Germinal center (tissue), 1 donor: ENCODE data around the gene SCGN.

Experiments used
- DNase-seq: peaks from one replicate; pipeline ENCODE4 v3.0.0; 2012; ENCODE audit warnings: mixed read lengths, low spot score

SCGN gene

GRCh38 chr6:25686856-25687255, 34.8 kb downstream of the SCGN start:
- no peak for DNase-seq

- no peak for DNase-seq
Measured at GRCh38 chr6:25689966-25690365, 38.0 kb downstream of the SCGN start.

- DNase-seq, result no peak
Measured at GRCh38 chr6:25691894-25692293, 39.9 kb downstream of the SCGN start.

GRCh38 chr6:25692472-25692871, 40.5 kb downstream of the SCGN start:
- DNase-seq, result no peak

- no peak for DNase-seq
Measured at GRCh38 chr6:25694366-25694765, 42.4 kb downstream of the SCGN start.

GRCh38 chr6:25695671-25696070, 43.7 kb downstream of the SCGN start:
- DNase-seq, result no peak

GRCh38 chr6:25697537-25698340, 45.7 kb downstream of the SCGN start:
- no peak for DNase-seq

- DNase-seq, result no peak
Measured at GRCh38 chr6:25698631-25699030, 46.6 kb downstream of the SCGN start.

GRCh38 chr6:25699649-25700048, 47.6 kb downstream of the SCGN start:
- no peak for DNase-seq

- DNase-seq, result no peak
Measured at GRCh38 chr6:25700761-25701160, 48.7 kb downstream of the SCGN start.

GRCh38 chr6:25701807-25702206, 49.8 kb downstream of the SCGN start:
- no peak for DNase-seq

GRCh38 chr6:25703005-25703404, 51.0 kb downstream of the SCGN start:
- DNase-seq, result no peak

- no peak for DNase-seq
Measured at GRCh38 chr6:25704001-25704400, 52.0 kb downstream of the SCGN start.

- no peak for DNase-seq
Measured at GRCh38 chr6:25706314-25707014, 54.4 kb downstream of the SCGN start.

GRCh38 chr6:25709761-25710160, 57.7 kb downstream of the SCGN start:
- DNase-seq, result no peak

- DNase-seq, result no peak
Measured at GRCh38 chr6:25710287-25710686, 58.3 kb downstream of the SCGN start.

- no peak for DNase-seq
Measured at GRCh38 chr6:25713824-25714223, 61.8 kb downstream of the SCGN start.

- no peak for DNase-seq
Measured at GRCh38 chr6:25714765-25715164, 62.8 kb downstream of the SCGN start.

- no peak for DNase-seq
Measured at GRCh38 chr6:25715794-25716193, 63.8 kb downstream of the SCGN start.

- DNase-seq, result peak; percentile 28
Measured at GRCh38 chr6:25717866-25718740, 66.1 kb downstream of the SCGN start.

GRCh38 chr6:25726122-25726911, 74.3 kb downstream of the SCGN start:
- DNase-seq, result no peak

- no peak for DNase-seq
Measured at GRCh38 chr6:25727028-25727427, 75.0 kb downstream of the SCGN start.
